ENCODE measurements around the gene DOCK1.

Gene DOCK1

DNA sequence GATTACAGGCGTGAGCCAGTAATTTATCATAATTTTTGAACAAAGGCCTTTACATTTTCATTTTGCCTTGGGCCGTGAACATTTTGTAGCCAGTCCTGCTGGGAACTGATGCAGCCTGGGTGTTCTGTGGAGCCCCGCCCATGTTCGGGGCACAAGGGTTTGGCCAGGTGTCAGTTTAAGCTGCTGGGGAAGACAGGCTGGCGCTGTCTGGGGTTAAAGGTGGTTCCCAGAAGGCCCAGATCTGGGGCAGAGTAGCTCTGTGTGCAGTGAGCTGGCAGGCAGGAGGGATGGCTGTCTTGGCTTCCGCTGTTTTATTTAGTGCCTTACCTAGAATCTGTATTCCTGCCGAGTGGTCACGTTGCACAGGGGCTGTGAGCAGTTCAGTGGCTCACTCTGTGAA, 50.2 kb downstream of the DOCK1 start:
- DNase-seq (ENCODE audit: low read depth) = no peak

DNA sequence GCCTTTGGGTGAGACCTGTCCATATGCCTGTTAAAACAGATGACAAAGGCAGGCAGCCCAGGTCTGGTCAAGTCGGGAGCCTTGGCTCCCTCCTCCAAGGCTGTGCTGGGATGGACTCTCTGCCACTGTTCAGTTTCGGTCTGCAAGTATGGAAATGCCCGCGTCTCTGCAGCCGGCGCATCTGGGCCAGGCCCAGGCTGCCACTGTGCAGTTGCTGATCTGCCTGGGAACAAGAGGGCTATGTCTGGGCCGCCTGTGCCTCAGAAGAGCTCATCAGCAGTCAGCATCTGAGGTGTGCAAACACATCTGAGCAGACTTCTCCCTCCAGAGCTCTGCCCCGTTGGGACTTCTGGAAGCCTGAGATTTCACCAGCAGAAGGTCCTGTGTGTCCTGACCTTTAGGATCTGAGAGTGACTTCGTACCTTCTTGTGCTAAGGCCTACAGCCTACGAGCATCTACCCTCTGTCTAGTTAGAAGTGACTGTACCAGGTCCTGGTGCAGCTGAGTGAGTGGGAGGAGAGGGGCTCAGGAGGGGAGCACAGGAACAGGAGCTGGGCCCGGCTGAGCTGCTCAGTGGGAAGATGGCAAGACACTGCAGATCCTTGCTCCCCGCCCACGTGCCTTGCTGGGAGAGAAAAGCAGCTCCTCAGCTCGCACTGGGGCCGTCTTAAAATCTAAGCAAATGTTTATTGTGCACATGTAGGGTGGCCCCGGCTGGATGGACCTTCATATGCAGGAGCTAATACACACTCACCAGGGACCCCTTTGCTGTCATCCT, 50.9 kb downstream of the DOCK1 start:
- DNase-seq (ENCODE audit: low read depth) = no peak

DNA sequence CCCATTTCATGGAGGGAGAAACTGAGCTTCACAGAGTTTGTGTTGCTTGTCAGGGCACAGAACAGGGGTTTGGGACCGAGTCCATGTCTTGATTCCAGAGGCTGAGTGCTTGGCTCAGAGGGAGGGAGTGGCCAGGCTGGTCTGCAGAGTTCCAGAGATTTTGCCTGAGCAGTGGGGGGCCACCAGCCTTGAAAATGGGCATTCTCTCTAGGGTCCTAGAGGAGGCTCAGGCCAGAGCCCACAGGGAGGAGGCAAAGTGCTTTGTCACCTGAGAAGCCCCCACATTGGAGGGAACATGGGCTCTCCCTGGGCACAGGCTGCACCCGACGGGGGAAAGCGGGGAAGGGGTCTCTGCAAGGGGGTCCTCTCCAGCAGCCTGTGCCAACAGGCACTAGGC, 51.5 kb downstream of the DOCK1 start:
- DNase-seq (ENCODE audit: low read depth) = no peak

DNA sequence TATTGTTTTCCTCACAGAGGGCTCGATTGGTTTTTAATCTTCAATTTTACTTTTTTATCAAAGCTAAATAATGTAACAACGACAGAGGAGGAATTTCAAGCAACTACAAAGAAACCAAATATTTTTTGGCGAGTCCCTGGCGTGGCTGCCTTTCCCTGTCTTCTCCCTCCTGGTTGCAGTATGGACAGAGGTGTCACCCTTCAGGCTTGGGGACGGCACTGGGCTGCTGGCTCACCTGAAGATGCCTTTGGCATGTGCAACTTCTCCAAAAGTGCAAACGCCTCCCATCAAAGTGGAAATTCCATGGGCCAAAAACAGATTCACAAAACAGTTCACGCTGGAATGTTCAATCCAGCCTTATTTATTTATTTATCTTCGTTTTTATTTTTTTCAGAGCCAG, 51.9 kb downstream of the DOCK1 start:
- DNase-seq (ENCODE audit: low read depth) = no peak

DNA sequence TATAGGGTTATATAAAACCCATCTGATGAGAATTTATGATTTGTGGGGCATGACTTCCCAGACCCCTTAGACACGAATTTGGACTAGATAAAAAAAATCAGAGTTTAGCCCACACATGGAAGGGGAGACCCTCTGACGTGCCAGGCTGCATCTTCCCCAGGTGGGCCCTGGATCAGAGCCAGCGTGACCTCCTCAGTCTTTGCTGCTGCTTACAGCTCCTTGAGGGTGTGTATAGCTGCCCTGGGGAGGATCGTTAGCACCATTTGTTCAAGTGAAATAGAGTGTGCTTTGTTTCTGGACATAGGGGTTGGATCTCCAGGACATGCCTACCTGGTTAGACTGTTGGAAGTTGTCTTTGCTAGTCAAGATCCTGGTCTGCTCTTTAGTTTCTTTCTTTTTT, 54.2 kb downstream of the DOCK1 start:
- DNase-seq (ENCODE audit: low read depth) = no peak

DNA sequence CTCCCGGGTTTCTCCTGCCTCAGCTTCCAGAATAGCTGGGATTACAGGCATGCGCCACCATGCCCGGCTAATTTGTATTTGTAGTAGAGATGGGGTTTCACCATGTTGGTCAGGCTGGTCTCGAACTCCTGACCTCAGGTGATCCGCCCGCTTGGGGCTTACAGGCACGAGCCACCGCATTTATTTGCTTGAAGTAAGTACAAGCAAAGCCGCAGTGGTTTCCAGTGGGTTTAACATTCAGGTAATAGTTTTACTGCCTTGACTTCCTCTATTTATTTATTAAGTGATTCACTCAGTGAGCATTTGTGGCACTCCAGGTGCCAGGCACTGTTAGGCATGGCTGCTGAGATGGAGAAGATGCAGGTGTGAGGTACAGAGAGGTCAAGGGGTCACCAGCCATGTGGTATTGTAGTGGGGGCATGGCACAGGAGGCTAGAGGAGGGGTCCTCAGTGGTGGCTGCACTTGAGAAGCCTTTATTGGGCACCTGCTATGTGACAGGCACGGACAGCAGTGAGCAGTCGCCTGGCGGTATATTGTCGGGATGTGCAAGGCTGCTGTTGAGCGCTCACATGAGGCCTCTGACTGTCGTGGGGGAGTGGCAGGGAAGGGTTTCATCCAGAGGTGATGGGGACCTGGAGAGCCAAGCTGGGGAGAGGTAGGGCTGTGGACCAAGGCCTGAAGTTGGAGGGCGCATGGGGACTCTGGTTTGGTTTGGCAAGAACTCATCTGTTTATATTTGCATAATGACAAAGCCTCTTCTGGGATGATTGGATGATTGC, 54.9 kb downstream of the DOCK1 start:
- no peak for DNase-seq (ENCODE audit: low read depth)

DNA sequence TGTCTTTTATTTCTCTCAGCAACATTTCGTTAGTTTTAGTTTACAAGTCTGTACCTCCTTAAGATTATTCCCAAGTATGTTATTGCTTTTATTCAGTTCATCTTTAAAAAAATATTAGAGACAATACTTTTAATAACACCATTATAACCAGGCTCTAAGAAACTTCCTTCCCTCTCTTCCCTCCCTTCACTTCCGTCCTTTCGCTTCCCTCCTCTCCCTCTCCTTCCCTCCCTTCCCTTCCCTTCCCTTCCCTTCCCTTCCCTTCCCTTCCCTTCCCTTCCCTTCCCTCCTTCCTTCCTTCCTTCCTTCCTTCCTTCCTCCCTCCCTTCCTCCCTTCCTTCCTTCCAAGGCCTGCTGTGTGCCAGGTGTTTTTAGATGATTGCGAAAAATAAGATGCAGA, 58.1 kb downstream of the DOCK1 start:
- DNase-seq (ENCODE audit: low read depth) = no peak

DNA sequence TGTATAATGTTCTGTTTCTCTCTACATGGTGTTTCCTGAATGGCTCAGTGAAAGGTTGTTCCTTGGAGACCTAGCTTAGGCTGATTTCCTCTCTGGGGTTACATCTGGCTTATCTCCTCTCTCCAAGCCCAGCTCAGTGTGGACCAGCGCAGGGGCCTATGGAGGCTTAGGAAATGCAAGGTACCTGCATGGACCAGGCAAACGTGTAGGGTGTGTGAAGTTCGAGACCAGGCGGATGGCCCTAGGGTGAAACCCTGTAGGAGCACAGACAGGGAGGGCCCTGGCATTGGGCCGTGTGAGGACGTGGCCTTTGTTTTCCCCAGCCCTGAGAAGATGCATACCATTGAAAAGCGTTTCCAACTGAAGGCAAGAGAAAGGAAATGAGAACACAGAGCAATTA, 59.0 kb downstream of the DOCK1 start:
- DNase-seq (ENCODE audit: low read depth) = no peak

DNA sequence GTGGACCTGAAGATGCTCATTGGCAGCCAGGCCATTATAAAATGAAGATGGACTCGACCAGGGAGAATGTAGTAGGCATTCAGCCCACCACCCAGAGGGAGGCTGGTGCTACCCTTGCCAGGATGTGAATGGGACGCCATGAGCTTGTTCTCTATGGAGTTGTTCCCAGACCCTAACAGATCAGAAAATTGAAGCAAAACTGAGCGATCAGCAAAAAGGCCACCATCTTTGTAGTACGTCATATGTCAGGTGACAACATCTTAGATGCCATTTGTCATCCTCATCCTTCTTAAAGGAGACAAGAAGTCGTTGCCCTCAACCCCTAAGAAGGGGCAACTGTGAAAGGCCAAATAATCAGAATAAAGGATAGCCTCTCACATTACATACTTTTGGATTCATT, 61.7 kb downstream of the DOCK1 start:
- no peak for DNase-seq (ENCODE audit: low read depth)

DNA sequence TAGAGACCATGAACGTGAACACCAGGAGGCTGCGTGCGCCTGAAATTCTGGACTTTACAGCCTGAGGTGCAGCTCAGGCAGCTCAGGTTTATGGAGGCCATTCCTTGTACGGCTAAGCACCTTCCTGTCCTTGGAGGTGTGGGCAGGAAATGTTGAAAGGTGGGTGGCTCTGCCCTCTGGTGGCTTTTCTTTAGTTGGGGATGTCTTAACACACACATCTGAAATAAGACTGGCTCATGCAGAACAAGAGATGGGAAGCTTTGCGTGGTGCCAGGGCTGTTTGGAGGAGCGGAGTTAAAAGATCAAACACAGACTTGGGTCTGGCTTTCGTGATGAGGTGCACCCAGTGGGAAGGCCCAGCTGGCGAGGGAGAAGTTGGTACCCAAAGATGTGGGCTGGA, 64.1 kb downstream of the DOCK1 start:
- DNase-seq (ENCODE audit: low read depth) = no peak

DNA sequence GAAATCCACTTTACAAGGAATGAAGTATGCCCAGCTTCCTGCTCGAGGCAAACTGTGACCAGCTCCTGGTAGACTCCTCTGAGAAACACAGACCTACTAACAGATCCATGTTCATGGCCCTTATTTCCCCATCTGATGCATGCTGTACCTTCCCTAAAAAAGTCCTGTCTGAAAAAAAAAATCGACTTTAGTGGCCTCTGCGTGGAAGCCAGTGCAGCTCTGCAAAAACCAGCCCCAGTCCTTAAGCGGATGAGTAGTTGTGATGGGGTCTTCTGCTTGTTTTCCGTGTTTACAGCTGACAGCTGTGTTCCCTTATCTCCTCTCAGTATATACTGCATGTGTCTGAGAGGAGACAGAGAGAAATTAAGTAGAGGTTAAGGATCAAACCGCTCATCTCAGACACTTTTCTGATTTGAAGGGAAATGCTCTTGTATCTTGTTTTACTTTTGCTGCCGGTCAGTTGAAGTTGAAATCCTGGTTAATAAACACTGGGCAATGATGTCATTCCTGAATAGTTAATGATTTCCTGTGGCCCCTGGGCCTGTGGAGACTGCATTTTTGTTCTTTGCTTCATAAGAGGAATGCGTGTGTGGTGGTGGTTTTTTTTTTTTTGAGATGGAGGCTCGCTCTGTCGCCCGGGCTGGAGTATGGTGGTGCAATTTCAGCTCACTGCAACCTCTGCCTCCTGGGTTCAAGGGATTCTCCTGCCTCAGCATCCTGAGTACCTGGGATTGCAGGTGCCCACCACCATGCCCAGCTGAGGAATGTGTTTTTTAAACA, 67.6 kb downstream of the DOCK1 start:
- peak; percentile 71 for DNase-seq (ENCODE audit: low read depth)

DNA sequence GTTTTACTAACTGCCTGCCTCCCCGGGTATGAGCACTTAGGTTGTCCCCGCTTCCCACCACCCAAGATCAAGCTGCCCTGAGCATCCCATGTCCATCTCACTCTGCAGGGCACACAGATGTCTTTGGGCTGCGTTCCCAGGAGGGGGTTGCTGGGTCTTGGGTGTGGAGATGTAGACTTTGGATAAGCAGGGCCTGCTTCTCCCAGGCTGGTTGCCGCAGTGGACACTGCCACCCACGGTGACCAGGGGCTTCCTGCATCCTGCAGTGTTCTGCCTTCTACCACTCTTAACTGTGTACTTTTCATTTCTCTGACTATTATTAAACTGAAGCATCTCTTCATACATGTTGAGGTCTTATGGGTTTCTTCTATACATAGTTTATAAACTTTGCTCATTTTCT, 70.0 kb downstream of the DOCK1 start:
- no peak for DNase-seq (ENCODE audit: low read depth)

DNA sequence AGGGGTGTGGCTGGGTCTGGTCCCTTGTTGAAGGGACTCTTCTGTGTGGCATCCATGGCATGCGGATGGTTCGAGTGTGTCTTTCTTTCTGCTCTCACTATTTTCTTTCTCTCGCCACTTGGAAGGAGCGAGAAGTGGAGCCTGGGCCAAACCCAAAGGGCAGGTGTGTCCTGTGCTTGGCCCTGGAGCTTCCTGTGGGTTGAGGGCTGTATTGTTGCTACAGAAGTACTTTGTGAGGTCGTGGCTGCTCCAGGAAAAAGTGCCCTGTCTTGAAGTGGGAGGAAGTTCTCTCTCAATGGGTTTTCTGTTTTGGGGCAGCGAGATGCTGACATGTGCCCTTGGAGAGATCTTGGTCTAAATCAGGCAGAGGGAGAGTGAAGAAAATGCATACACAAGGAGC, 72.0 kb downstream of the DOCK1 start:
- no peak for DNase-seq (ENCODE audit: low read depth)

DNA sequence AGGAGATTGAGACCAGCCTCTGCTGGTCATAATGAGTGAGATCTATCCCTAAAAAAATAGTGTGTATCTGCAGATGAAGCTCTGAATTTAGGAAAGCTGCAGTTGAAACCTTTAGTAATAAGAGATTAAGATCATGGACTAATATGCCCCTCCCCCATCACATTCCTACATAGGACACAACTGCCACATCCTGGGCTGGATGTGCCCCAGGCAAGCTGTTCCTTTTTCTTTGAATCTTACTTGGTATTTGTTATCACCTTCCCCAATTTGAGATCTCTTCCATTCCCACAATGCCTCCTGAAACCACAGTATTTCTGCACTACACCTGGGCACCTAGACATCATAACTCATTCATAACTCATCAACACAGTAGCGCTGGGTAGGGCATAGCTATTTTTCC, 74.1 kb downstream of the DOCK1 start:
- no peak for DNase-seq (ENCODE audit: low read depth)

DNA sequence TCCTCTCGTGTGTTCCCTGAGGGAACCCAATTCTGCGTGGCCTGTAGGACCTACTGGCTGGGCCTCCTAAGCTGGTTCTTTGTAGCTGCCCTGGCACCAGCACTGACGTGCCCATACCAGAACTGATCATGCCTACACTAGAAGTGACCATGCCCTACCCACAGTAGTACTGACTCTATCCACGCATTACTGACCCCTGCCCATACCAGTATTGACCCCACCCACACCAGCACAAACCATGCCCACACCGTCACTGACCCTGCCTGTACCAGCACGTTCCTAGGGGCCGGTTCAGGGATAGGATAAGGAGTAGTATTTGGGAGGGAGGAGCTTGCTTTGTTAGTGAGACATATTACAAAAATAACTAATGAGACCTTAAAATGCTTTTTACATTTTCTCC, 88.0 kb downstream of the DOCK1 start:
- DNase-seq (ENCODE audit: low read depth) = no peak

DNA sequence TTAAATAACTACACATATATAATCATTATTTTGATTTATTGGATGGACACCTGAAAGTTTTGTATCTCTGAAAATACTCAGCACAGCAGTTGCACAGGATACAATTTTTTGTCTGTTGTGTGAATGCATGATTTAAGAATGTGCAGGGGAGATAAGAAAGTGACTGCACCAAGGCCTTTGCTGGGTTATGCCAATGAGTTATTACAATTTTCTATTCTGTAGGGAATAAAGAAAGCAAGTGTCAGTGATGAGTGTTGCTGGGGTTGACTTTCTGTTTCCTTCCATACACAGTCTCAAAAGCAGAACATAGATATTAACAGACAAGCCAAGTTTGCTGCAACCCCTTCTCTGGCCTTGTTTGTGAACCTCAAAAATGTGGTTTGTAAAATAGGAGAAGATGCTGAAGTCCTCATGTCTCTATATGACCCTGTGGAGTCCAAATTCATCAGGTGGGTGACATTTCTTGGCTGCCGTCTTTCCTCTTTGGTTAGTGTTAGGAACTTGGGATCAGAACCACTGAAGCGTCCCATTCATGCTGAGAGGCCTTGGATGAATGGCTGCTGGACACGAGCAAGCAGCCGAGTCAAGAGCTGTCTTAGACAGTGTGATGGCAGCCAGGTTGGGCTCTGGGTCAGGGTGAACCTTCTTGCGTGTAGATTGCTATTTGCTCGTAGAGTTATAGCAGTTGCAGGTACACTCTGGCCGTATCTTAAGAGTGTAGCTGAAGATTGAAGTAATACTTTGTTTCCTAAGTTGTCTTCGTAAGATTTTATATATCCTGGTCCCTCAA, 92.8 kb downstream of the DOCK1 start:
- no peak for DNase-seq (ENCODE audit: low read depth)

DNA sequence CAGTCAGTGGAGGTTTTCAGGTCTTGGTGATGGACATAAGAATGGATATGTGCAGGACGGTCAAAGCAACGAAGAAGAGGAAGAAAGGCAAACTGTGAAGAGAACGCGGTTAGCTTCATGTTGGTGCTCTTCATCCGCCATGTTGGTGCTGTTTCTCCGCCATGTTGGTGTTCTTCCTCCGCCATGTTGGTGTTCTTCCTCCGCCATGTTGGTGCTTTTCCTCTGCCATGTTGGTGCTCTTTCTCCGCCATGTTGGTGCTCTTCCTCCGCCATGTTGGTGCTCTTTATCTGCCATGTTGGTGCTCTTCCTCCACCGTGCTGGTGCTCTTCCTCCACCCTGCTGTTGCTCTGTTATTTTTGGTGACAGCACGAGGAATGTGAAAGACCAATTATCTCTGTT, 95.4 kb downstream of the DOCK1 start:
- DNase-seq (ENCODE audit: low read depth) = no peak

DNA sequence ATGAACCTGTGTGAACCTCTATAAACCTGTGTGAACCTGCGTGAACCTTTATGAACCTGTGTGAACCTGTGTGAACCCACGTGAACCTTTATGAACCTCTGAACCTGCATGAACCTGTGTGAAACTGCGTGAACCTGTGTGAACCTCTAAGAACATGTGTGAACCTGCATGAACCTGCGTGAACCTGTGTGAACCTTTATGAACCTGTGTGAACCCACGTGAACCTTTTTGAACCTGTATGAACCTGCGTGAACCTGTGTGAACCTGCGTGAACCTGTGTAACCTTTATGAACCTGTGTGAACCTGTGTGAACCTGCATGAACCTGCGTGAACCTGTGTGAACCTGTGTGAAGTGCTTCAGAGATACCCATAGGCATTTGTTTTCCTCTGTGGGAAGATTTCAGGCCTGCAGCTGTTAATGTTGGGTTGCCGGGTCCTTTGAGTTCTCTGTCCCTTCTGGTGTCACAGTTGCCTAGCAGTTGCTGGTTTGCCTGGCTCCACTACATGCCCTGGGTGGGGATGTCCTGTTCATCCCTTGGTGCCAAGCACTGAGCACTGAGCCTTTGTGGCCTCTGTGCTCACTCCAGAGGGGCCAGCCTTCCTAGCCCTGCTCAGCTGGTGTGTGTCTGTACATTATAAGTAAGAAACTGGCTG, 97.9 kb downstream of the DOCK1 start:
- no peak for DNase-seq (ENCODE audit: low read depth)

DNA sequence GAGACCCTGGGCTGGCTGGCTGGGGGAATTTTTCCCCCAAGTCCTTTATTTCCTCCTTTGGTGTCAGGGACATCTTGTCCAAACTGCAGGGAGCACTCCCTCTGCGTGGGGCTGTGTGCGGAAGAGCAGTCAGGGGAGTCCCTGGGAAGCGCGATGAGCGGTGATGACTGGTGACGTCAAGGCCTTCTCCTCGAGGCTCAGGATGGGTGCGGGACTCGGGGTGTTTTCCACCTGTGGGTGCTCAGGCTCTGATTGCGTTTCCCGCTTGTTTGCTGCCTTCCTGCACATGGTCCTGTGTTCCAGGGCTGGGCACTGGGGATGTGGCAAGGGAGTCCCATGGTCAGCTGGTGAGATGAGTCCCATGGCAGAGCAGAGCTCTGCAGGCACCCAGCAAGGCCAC, 101.2 kb downstream of the DOCK1 start:
- DNase-seq (ENCODE audit: low read depth) = no peak

DNA sequence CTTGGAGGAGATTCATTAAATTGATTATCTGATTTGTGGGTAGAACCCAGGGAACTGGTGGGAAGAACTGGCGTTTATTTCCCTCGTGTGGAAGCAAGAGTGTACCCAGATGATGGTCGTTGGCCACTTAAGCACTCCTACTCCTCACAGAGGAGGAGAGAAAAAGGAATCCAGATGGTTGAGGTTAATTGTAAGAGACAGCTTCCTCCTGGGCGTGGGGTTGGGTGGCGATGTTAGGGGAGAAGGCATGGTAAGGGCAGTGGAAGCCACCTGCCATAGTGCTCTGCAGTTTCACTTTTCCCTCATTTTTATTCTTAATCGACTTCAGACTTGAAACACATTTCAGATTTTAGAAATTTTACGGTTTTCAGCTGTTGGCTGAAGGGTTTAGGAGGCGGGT, 104.1 kb downstream of the DOCK1 start:
- no peak for DNase-seq (ENCODE audit: low read depth)

DNA sequence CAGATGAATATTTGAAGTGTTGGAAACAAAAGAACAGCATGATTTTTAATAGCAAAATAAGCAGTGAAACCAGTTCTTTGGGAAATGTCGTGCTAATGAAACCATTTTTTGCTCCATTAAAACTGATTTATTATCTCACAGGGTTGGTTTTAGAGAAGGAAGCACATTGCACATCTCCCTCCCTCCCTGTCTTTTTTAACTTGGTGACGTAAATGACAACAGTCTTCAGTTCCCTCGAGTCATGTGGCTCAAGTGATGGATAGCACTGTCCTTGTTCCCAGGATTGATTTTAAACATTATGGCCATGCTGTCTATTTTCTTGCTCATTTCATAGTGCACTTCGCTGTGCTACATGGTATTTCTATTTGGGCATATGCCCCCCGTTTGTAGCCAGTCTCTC, 105.9 kb downstream of the DOCK1 start:
- DNase-seq (ENCODE audit: low read depth) = no peak
